Activated CD8-positive, alpha-beta memory T cell treated with anti-CD3 and anti-CD28 coated beads, Interleukin-2, amount 50 U/mL, for 48 hours (primary cell): ENCODE measurements around the gene SSX4B.
"Not testable (repeated sequence)": the region's sequence is repeated elsewhere in the genome, so short reads cannot be mapped to it uniquely, and the experiment has no call there.

Source experiments
- DNase-seq: peaks from one replicate; pipeline ENCODE4 v3.0.0-alpha.2; 2020

The SSX4B gene

GRCh38 chrX:48411860-48412259 is at the start of gene SSX4B:
Gene SSX4B (minus strand): TSS chrX:48411960. CDS start chrX:48411372, 588 bp downstream.
- DNase-seq = not testable (repeated sequence)

- DNase-seq = no peak
Observed at GRCh38 chrX:48460606-48461005, 48.8 kb upstream of the SSX4B start.

GRCh38 chrX:48460031-48460430 is 48.3 kb upstream of the SSX4B start:
- DNase-seq = no peak

GRCh38 chrX:48459483-48459882 is 47.7 kb upstream of the SSX4B start:
- no peak for DNase-seq

GRCh38 chrX:48458711-48459110 is 47.0 kb upstream of the SSX4B start:
- DNase-seq = no peak

- DNase-seq = no peak
Observed at GRCh38 chrX:48456628-48457331, 45.0 kb upstream of the SSX4B start.

- no peak for DNase-seq
Observed at GRCh38 chrX:48451708-48452107, 39.9 kb upstream of the SSX4B start.

GRCh38 chrX:48450076-48450475 is 38.3 kb upstream of the SSX4B start:
- DNase-seq = no peak

- DNase-seq = not testable (repeated sequence)
Observed at GRCh38 chrX:48447201-48447600, 35.4 kb upstream of the SSX4B start.

GRCh38 chrX:48433713-48434112 is 22.0 kb upstream of the SSX4B start:
- not testable (repeated sequence) for DNase-seq

- not testable (repeated sequence) for DNase-seq
Observed at GRCh38 chrX:48430166-48430565, 18.4 kb upstream of the SSX4B start.

- DNase-seq = not testable (repeated sequence)
Observed at GRCh38 chrX:48429606-48430005, 17.8 kb upstream of the SSX4B start.

- DNase-seq = not testable (repeated sequence)
Observed at GRCh38 chrX:48427027-48427716, 15.4 kb upstream of the SSX4B start.

- not testable (repeated sequence) for DNase-seq
Observed at GRCh38 chrX:48397825-48398224, 13.9 kb downstream of the SSX4B start.

GRCh38 chrX:48396931-48397330 is 14.8 kb downstream of the SSX4B start:
- not testable (repeated sequence) for DNase-seq

GRCh38 chrX:48383239-48383638 is 28.5 kb downstream of the SSX4B start, which contains the start of gene SSX4:
Gene SSX4 (plus strand): TSS chrX:48383539. CDS start chrX:48384054, 515 bp downstream.
- DNase-seq = not testable (repeated sequence)

GRCh38 chrX:48370408-48370807 is 41.4 kb downstream of the SSX4B start:
- not testable (repeated sequence) for DNase-seq

GRCh38 chrX:48367717-48368408 is 43.9 kb downstream of the SSX4B start:
- DNase-seq = not testable (repeated sequence)

GRCh38 chrX:48359281-48359680 is 52.5 kb downstream of the SSX4B start:
- not testable (repeated sequence) for DNase-seq

- no peak for DNase-seq
Observed at GRCh38 chrX:48357681-48358080, 54.1 kb downstream of the SSX4B start.

GRCh38 chrX:48356315-48357094 is 55.3 kb downstream of the SSX4B start, which contains the start of gene SSX3:
Gene SSX3 (minus strand): TSS chrX:48356703. CDS start chrX:48355249, 1,454 bp downstream.
- not testable (repeated sequence) for DNase-seq
